SU-DHL-6 (cell line): ENCODE results near the gene EEF1AKMT3.

ENCODE experiments used
- CTCF ChIP-seq: fragments of 200-600 bp; sonication (generic); IDR thresholded peaks from one replicate; pipeline ENCODE4 v1.5.1; 2017; ENCODE audit warnings: antibody characterized with exemption, mild to moderate bottlenecking, low read length, moderate library complexity; ENCODE audit not compliant: insufficient read depth, poor library complexity, severe bottlenecking
- EZH2phosphoT487 ChIP-seq: fragments of 200-600 bp; sonication (generic), shearing (Covaris generic); conservative IDR thresholded peaks from 2 replicates; pipeline ENCODE4 v1.6.1; 2018; ENCODE audit warnings: mild to moderate bottlenecking, antibody characterized with exemption, low read length, moderate library complexity, mixed read lengths

GRCh38 chr12:57741413-57741789 is 31.0 kb upstream of the EEF1AKMT3 start:
- TF ChIP-seq CTCF (no peak), EZH2phosphoT487 (no peak)
